Skeletal muscle satellite cell (primary cell): ENCODE data around the gene SNX19.

Source experiments
- H3K27me3 ChIP-seq: 2 replicates; pipeline ENCODE4 v1.7.0; 2013; ENCODE audit warnings: low read length; ENCODE audit not compliant: control insufficient read depth, insufficient read depth
- H3K36me3 ChIP-seq: 2 replicates; pipeline ENCODE4 v1.7.0; 2013; ENCODE audit warnings: mild to moderate bottlenecking, control low read depth, low read length; ENCODE audit not compliant: insufficient read depth
- H3K4me1 ChIP-seq: 2 replicates; pipeline ENCODE4 v1.7.0; 2013; ENCODE audit warnings: low read length; ENCODE audit not compliant: control insufficient read depth, insufficient read depth
- H3K4me2 ChIP-seq: 2 replicates; pipeline ENCODE4 v1.7.0; 2013; ENCODE audit warnings: mild to moderate bottlenecking, low read length
- H3K4me3 ChIP-seq: 2 replicates; pipeline ENCODE4 v1.7.0; 2013; ENCODE audit warnings: low read length
- H3K9ac ChIP-seq: 2 replicates; pipeline ENCODE4 v1.7.0; 2013; ENCODE audit warnings: mild to moderate bottlenecking, low read depth, low read length, moderate library complexity
- H3K9me3 ChIP-seq: replicated peaks from 2 replicates; pipeline ENCODE4 v1.7.0; 2013; ENCODE audit warnings: mild to moderate bottlenecking, control low read depth, low read length

SNX19 gene

GRCh38 chr11:130905512-130905911 is 10.8 kb downstream of the SNX19 start:
- Histone ChIP-seq H3K27me3 (no peaks in the 10 kb centered on the region), H3K9me3 (no peaks in the 10 kb centered on the region), H3K4me2 (no peak overlapping the region), H3K9ac (no peak overlapping the region), H3K4me3 (no peak overlapping the region), H3K4me1 (peaks cover 30% of the 10 kb centered on the region), H3K36me3 (peaks cover 77% of the 10 kb centered on the region)

DNA sequence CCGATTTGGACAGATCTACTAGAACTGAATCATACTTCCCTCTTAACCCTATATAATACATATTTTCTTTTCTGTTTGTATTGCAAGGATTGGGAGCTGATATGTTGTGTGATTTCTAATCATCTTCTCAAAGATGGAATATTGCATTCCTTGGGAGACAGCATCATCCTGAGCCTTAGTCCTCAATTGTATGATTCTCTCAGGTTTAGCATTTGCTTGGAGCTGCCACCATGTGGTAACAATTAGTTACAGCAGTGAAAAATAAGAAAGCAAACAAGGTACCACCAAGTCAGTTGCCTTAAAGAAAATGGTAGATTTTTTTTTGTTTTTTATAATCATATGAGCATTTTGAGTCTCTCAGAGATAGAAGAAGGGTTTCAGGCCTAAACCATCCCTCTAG is 11.9 kb downstream of the SNX19 start:
- Histone ChIP-seq H3K4me2 (no peak overlapping the region), H3K4me1 (peaks cover 19% of the 10 kb centered on the region), H3K9me3 (no peaks in the 10 kb centered on the region), H3K27me3 (no peaks in the 10 kb centered on the region), H3K9ac (no peak overlapping the region), H3K36me3 (peaks cover 87% of the 10 kb centered on the region), H3K4me3 (no peak overlapping the region)

GRCh38 chr11:130902380-130902779 is 13.9 kb downstream of the SNX19 start:
- peaks cover 18% of the 10 kb centered on the region for H3K4me1 ChIP-seq
- H3K4me3 ChIP-seq: no peak overlapping the region
- H3K36me3 ChIP-seq: peaks cover 88% of the 10 kb centered on the region
- H3K9me3 ChIP-seq: no peaks in the 10 kb centered on the region
- no peaks in the 10 kb centered on the region for H3K27me3 ChIP-seq
- no peak overlapping the region for H3K9ac ChIP-seq
- no peak overlapping the region for H3K4me2 ChIP-seq

DNA sequence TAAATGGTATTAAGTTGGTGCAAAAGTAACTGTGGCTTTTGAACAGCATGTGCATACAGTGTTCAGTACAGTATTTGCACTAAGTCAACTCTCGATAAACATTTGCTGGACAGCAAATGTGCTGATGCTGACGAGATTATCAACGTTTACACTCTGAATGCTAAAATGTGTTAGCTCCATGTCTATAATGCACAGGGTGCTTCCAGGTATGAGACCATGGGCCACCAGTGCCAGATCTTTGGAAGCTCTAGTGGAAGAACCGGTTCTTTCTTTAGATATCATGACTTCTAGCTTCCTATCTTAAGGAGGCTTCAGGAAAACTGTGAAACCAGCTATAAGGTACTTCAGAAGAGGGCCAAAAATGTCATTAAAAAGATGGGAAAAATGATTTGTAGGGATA is 17.2 kb downstream of the SNX19 start:
- no peak overlapping the region for H3K4me3 ChIP-seq
- H3K27me3 ChIP-seq: no peaks in the 10 kb centered on the region
- H3K9ac ChIP-seq: no peak overlapping the region
- H3K4me2 ChIP-seq: no peak overlapping the region
- peaks cover 82% of the 10 kb centered on the region for H3K36me3 ChIP-seq
- H3K4me1 ChIP-seq: peaks cover 31% of the 10 kb centered on the region
- no peaks in the 10 kb centered on the region for H3K9me3 ChIP-seq

DNA sequence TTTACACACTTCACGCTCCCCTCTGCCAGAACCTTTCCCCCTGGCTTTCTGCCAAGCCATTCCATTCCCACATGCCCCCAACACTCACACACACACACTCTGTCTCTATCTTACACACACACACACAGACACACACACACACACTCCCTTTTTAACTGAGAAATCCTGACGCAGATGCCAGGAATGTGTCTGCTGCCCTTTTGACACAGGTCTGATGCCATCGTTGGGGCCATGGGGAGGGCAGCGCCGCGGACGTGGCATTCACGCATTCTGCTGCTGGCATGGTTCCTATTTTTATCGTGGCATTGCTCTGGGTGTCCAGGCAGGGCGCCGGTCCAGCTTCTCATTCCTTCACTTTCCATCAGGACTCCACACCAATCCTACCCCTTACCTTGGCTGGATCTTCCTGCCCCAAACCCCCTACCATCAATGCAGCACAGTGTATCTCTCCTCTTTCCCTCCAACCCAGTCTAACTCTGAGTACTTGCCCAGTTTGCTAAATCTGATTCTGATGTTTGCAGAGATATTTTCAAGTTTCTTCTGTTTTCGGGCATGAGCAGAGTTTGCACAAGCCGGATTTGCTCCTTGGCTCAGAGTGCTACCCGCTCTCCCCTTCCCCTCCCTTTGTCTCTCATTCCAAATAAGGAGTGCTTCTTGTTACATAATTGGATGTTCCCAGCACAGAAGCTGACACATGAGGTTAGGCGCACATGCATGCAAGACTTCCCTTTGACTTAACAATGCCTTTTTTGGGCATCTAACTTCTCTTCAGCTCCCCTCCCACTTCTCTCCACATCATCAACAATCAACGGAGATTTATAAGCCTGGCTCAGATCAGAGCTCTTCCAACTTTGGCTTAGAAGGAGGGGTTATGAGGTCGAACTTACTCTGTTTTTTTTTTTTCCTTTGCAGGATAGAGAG is 18.8 kb downstream of the SNX19 start:
- Histone ChIP-seq H3K36me3 (peaks cover 83% of the 10 kb centered on the region), H3K4me1 (peaks cover 28% of the 10 kb centered on the region), H3K9me3 (no peaks in the 10 kb centered on the region), H3K9ac (peak overlapping the region; percentile 79), H3K27me3 (no peaks in the 10 kb centered on the region), H3K4me2 (peak overlapping the region; percentile 78), H3K4me3 (peak overlapping the region; percentile 51)

- peaks cover 36% of the 10 kb centered on the region for H3K4me1 ChIP-seq
- no peaks in the 10 kb centered on the region for H3K27me3 ChIP-seq
- H3K4me2 ChIP-seq: no peak overlapping the region
- no peaks in the 10 kb centered on the region for H3K9me3 ChIP-seq
- peaks cover 70% of the 10 kb centered on the region for H3K36me3 ChIP-seq
- no peak overlapping the region for H3K9ac ChIP-seq
- H3K4me3 ChIP-seq: no peak overlapping the region
These were observed 21.8 kb downstream of the SNX19 start for GRCh38 chr11:130894322-130895025.

- Histone ChIP-seq H3K9me3 (no peaks in the 10 kb centered on the region), H3K9ac (no peak overlapping the region), H3K27me3 (no peaks in the 10 kb centered on the region), H3K36me3 (peaks cover 67% of the 10 kb centered on the region), H3K4me3 (no peak overlapping the region), H3K4me1 (peaks cover 27% of the 10 kb centered on the region), H3K4me2 (no peak overlapping the region)
These were observed 23.4 kb downstream of the SNX19 start for GRCh38 chr11:130892861-130893260.

DNA sequence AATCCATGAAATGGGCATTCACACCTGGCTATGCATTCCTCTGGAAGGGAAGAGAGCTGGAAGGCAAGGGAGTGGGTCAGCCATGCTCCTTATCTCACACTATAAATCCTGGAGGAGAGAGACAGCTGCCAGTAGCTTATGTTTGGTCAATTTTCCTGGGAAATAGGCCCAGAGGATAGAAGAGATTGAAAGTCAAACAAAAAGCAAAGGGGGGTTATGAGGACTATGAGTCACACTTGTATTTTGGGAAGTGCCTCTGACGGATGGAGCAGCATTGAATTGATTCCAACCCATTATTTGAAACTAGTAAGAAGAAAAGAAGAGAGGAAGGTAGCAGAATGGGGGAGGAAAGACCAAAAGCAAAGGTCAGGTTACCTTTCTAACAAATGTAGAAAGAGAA is 25.0 kb downstream of the SNX19 start:
- Histone ChIP-seq H3K36me3 (peaks cover 63% of the 10 kb centered on the region), H3K4me1 (peaks cover 12% of the 10 kb centered on the region), H3K27me3 (no peaks in the 10 kb centered on the region), H3K4me2 (no peak overlapping the region), H3K4me3 (no peak overlapping the region), H3K9me3 (no peaks in the 10 kb centered on the region), H3K9ac (no peak overlapping the region)

GRCh38 chr11:130890039-130890745 is 26.1 kb downstream of the SNX19 start:
- peaks cover 63% of the 10 kb centered on the region for H3K36me3 ChIP-seq
- H3K9ac ChIP-seq: no peak overlapping the region
- H3K27me3 ChIP-seq: no peaks in the 10 kb centered on the region
- no peaks in the 10 kb centered on the region for H3K9me3 ChIP-seq
- H3K4me2 ChIP-seq: no peak overlapping the region
- H3K4me3 ChIP-seq: no peak overlapping the region
- peaks cover 12% of the 10 kb centered on the region for H3K4me1 ChIP-seq

GRCh38 chr11:130888790-130889189 is 27.5 kb downstream of the SNX19 start:
- Histone ChIP-seq H3K9me3 (no peaks in the 10 kb centered on the region), H3K36me3 (peaks cover 60% of the 10 kb centered on the region), H3K27me3 (no peaks in the 10 kb centered on the region), H3K4me2 (no peak overlapping the region), H3K4me1 (peaks cover 9% of the 10 kb centered on the region), H3K9ac (no peak overlapping the region), H3K4me3 (no peak overlapping the region)

GRCh38 chr11:130886704-130887103 is 29.6 kb downstream of the SNX19 start:
- no peaks in the 10 kb centered on the region for H3K27me3 ChIP-seq
- no peak overlapping the region for H3K4me2 ChIP-seq
- no peak overlapping the region for H3K4me3 ChIP-seq
- no peak overlapping the region for H3K9ac ChIP-seq
- H3K4me1 ChIP-seq: peaks cover 20% of the 10 kb centered on the region
- H3K36me3 ChIP-seq: peaks cover 64% of the 10 kb centered on the region
- H3K9me3 ChIP-seq: no peaks in the 10 kb centered on the region
